Kidney (tissue), 14 donors: ENCODE measurements around the gene KCNE4. TPM values are rescaled to one million over a fixed set of nuclear protein-coding genes. Genes with fewer than 3 reads are reported as not detected.

Source experiments
- DNase-seq, 5 donors: peaks; one replicate each; pipeline ENCODE4 v3.0.0-alpha.2; 2013 to 2020
- FAIRE-seq: peaks from 2 replicates; lab custom pipeline; 2012; peaks lifted over from hg19 to GRCh38; lab: Jason Lieb, UNC
- H3K27ac ChIP-seq, 2 donors: one replicate each; pipeline ENCODE4 v1.7.0; 2013; ENCODE audit warnings: low read depth in 2 of 2, low read length in 2 of 2, inconsistent platforms in 1 of 2
- H3K27me3 ChIP-seq: one replicate; pipeline ENCODE4 v1.7.1; 2013; ENCODE audit warnings: low read length, inconsistent platforms; ENCODE audit not compliant: control insufficient read depth, insufficient read depth
- H3K36me3 ChIP-seq, 3 donors: one replicate each; pipeline versions ENCODE4 v1.7.0 to v1.7.1; 2013; ENCODE audit warnings: low read length in 3 of 3, control low read depth in 1 of 3, inconsistent platforms in 1 of 3; ENCODE audit not compliant: insufficient read depth in 3 of 3, control insufficient read depth in 2 of 3
- H3K4me1 ChIP-seq, 3 donors: one replicate each; pipeline versions ENCODE4 v1.7.0 to v1.7.1; 2013; ENCODE audit warnings: low read length in 3 of 3, inconsistent platforms in 1 of 3, low read depth in 1 of 3; ENCODE audit not compliant: control insufficient read depth in 2 of 3, insufficient read depth in 2 of 3
- H3K4me3 ChIP-seq, 3 donors: one replicate each; pipeline versions ENCODE4 v1.7.0 to v1.8.1; 2013; ENCODE audit warnings: low read length in 3 of 3, control low read depth in 1 of 3, inconsistent platforms in 1 of 3
- H3K9ac ChIP-seq, 3 donors: one replicate each; pipeline versions ENCODE4 v1.7.0 to v1.7.1; 2013; ENCODE audit warnings: low read length in 3 of 3, control low read depth in 1 of 3, inconsistent platforms in 1 of 3
- H3K9me3 ChIP-seq, 3 donors: one replicate each; pipeline versions ENCODE4 v1.7.0 to v1.7.1; 2013; ENCODE audit warnings: low read length in 3 of 3, control low read depth in 1 of 3, inconsistent platforms in 1 of 3; ENCODE audit not compliant: control insufficient read depth in 2 of 3, insufficient read depth in 1 of 3
- CTCF ChIP-seq: IDR thresholded peaks from 3 replicates; pipeline ENCODE4 v1.5.1; 2012; ENCODE audit warnings: mild to moderate bottlenecking, moderate library complexity, borderline replicate concordance; ENCODE audit not compliant: insufficient read depth; ENCODE audit errors: extremely low read depth
- intact Hi-C: fragments of 100-400 bp; cut with DNase I; formaldehyde crosslinking; loops from one replicate; pipeline ENCODE4 v1.11.1; 2022
- polyA plus RNA-seq: library from polyadenylated mRNA; stranded (reverse); fragments of 350-450 nt; fragmentation: Illumina TruSeq; extraction: RNeasy Lipid Tissue Mini Kit (QIAGEN cat#74804); gene quantifications from one replicate; pipeline ENCODE4 v1.2.3, GENCODE V29; 2014; ENCODE audit warnings: low read depth, low replicate concordance; ENCODE audit not compliant: insufficient read depth
- total RNA-seq: library from RNA; stranded (reverse); fragmentation: NEBNext Ultra II Directional; extraction: Animal tissue kit (Norgen Biotek cat#: 25700); gene quantifications from one replicate; pipeline ENCODE4 v1.2.1, GENCODE V29; 2021
- donor health status: control.
- donor health status: control.
- donor health status: control.
- donor health status: control.
- donor health status: control.
- donor health status: DM: yes; HTN: yes; CAD: no.
- donor health status: Normal renal cell carcinoma (clear cell type).

The KCNE4 gene
- total and polyA plus RNA-seq, 2 donors from 2014 or later = 4.0 to 4.2 TPM

- Histone ChIP-seq H3K27me3 (no peaks in the 10 kb centered on the region), H3K36me3 (no peaks in the 10 kb centered on the region), H3K9me3 (peaks cover 0 to 1% (median 0%) of the 10 kb centered on the region in 3 donors), H3K4me3 (no peak overlapping the region), H3K4me1 (no peaks in the 10 kb centered on the region), H3K9ac (no peak overlapping the region), H3K27ac (no peak overlapping the region)
- FAIRE-seq = no peak
- intact Hi-C loops = no loop called here
- TF ChIP-seq CTCF = no peak
- DNase-seq = no peak
Measured at GRCh38 chr2:223036790-223037444, 15.1 kb upstream of the KCNE4 start.

- Histone ChIP-seq H3K36me3 (no peaks in the 10 kb centered on the region), H3K9me3 (no peaks in the 10 kb centered on the region), H3K4me1 (no peaks in the 10 kb centered on the region), H3K27me3 (no peaks in the 10 kb centered on the region), H3K27ac (no peak overlapping the region), H3K9ac (no peak overlapping the region), H3K4me3 (no peak overlapping the region)
- intact Hi-C loops = no loop called here
- FAIRE-seq = no peak
- TF ChIP-seq CTCF = no peak
- DNase-seq = no peak
Measured at GRCh38 chr2:223037445-223037800, 14.6 kb upstream of the KCNE4 start.

- no peaks in the 10 kb centered on the region for H3K36me3 ChIP-seq
- H3K9ac ChIP-seq = no peak overlapping the region
- no peak for TF ChIP-seq CTCF
- no peak for FAIRE-seq
- no peaks in the 10 kb centered on the region for H3K27me3 ChIP-seq
- H3K4me3 ChIP-seq = no peak overlapping the region
- no peaks in the 10 kb centered on the region for H3K9me3 ChIP-seq
- no peak overlapping the region for H3K27ac ChIP-seq
- H3K4me1 ChIP-seq = no peaks in the 10 kb centered on the region
- DNase-seq = no peak
- intact Hi-C loops = no loop called here
Measured at GRCh38 chr2:223039618-223040017, 12.4 kb upstream of the KCNE4 start.

GRCh38 chr2:223040527-223040926 lies 11.5 kb upstream of the KCNE4 start:
- no peak for FAIRE-seq
- Histone ChIP-seq H3K9me3 (no peaks in the 10 kb centered on the region), H3K4me3 (no peak overlapping the region), H3K27me3 (no peaks in the 10 kb centered on the region), H3K27ac (no peak overlapping the region), H3K4me1 (no peaks in the 10 kb centered on the region), H3K36me3 (no peaks in the 10 kb centered on the region), H3K9ac (no peak overlapping the region)
- intact Hi-C loops = no loop called here
- no peak for DNase-seq
- TF ChIP-seq CTCF = no peak
